ENCODE data around the gene SYNDIG1. TPM values are rescaled to one million over a fixed set of nuclear protein-coding genes. Genes with fewer than 3 reads are reported as not detected.
A peak's percentile ranks its signal among the peaks of the same experiment; 100 is the strongest.

The SYNDIG1 gene
- total and polyA plus RNA-seq, 2 of the 4 experiments (the other 2 are of a cell fraction): not detected

- no peaks in the 10 kb centered on the region for H3K9me3 ChIP-seq (ENCODE audit: control insufficient read depth, insufficient read depth, low read length)
- H3K27me3 ChIP-seq (ENCODE audit: control insufficient read depth, insufficient read depth, low read length): no peaks in the 10 kb centered on the region
- H3K23ac ChIP-seq (ENCODE audit: low read depth, low read length): no peak overlapping the region
- no TSS peak for BruUV-seq (replicated peaks)
- H2BK15ac ChIP-seq (ENCODE audit: low read depth, low read length): no peak overlapping the region
- H3K18ac ChIP-seq (ENCODE audit: low read depth, low read length): no peak overlapping the region
- no peak overlapping the region for H2AFZ ChIP-seq (replicated peaks; ENCODE audit: low read length, poor library complexity)
- no peak overlapping the region for H3K14ac ChIP-seq (replicated peaks; ENCODE audit: low read depth, low read length)
- in situ Hi-C loops (cut with MboI; ENCODE audit: low sequenced_read_pairs) (no loop called here), intact Hi-C loops (cut with micrococcal nuclease) (no loop called here), dilution Hi-C loops (cut with HindIII; ENCODE audit: low sequenced_read_pairs, unreplicated experiment) (no loop called here)
- H3K4me2 ChIP-seq (ENCODE audit: low read depth, low read length): no peak overlapping the region
- no peaks in the 10 kb centered on the region for H3K4me1 ChIP-seq (ENCODE audit: control insufficient read depth, insufficient read depth, low read length)
- DNase-seq (peak; percentile 33), ATAC-seq (ENCODE audit: low read depth) (no peak)
- H4K20me1 ChIP-seq (ENCODE audit: insufficient read depth, low read length): no peaks in the 10 kb centered on the region
- H4K91ac ChIP-seq (ENCODE audit: insufficient read depth, low read depth, low read length): no peak overlapping the region
- H3K9me1 ChIP-seq (ENCODE audit: insufficient read depth, low read length): peaks cover 3% of the 10 kb centered on the region; the same call in 1 of the 2 replicates
- TF ChIP-seq RCOR1 (IDR thresholded peaks at IDR 0.05; ENCODE audit: insufficient replicate concordance, low read length) (no peak), NFE2L2 (IDR thresholded peaks at IDR 0.05; ENCODE audit: low read depth, low read length) (no peak), MAFK (IDR thresholded peaks at IDR 0.05; ENCODE audit: low read depth, low read length) (no peak), RAD21 (IDR thresholded peaks at IDR 0.05; ENCODE audit: low read length) (no peak), RFX5 (IDR thresholded peaks at IDR 0.05; ENCODE audit: low read depth, low read length) (no peak), ELK1 (IDR thresholded peaks at IDR 0.05; ENCODE audit: borderline replicate concordance, low read depth, low read length) (no peak), CEBPB (IDR thresholded peaks at IDR 0.05; ENCODE audit: low read depth, low read length) (no peak), MXI1 (IDR thresholded peaks at IDR 0.05; ENCODE audit: borderline replicate concordance, low read depth, low read length) (no peak)
- no peak overlapping the region for H2BK20ac ChIP-seq (ENCODE audit: low read depth, low read length)
- no CpG with 5 or more reads among the region's 2 CpGs for WGBS, 2 experiments (ENCODE audit: extremely low coverage in 2 of 2, insufficient read length in 1 of 2)
- H2BK5ac ChIP-seq (ENCODE audit: low read depth, low read length, poor library complexity, severe bottlenecking): no peak overlapping the region
- no peak overlapping the region for H4K5ac ChIP-seq (ENCODE audit: low read depth, low read length)
- no peak overlapping the region for H2AK5ac ChIP-seq (ENCODE audit: low read depth, low read length)
- no peak overlapping the region for H2BK120ac ChIP-seq (ENCODE audit: low read depth, low read length)
- no peaks in the 10 kb centered on the region for H3K79me1 ChIP-seq (ENCODE audit: low read depth in 1 of 2, low read length in 2 of 2)
- no peak overlapping the region for H3K4me3 ChIP-seq (ENCODE audit: insufficient read depth, low read depth, low read length)
- H2AK9ac ChIP-seq (replicated peaks; ENCODE audit: low read depth, low read length, poor library complexity): no peak overlapping the region
- no peak overlapping the region for H3K56ac ChIP-seq (ENCODE audit: extremely low read depth, insufficient read depth, low read length)
- H3K4ac ChIP-seq (ENCODE audit: low read depth, low read length): no peak overlapping the region
- H4K8ac ChIP-seq (ENCODE audit: low read depth in 2 of 2, low read length in 2 of 2): no peak overlapping the region
- no peaks in the 10 kb centered on the region for H3K36me3 ChIP-seq (ENCODE audit: control insufficient read depth, insufficient read depth, low read length)
- H3K27ac ChIP-seq (ENCODE audit: insufficient read depth, low read length): no peak overlapping the region
- CTCF ChIA-PET: no interaction called here
- POLR2A ChIA-PET (ENCODE audit: unreplicated experiment): no interaction called here
- no peak overlapping the region for H3K9ac ChIP-seq (ENCODE audit: low read depth, low read length)
Measured at GRCh38 chr20:24497851-24498250, 28.4 kb downstream of the SYNDIG1 start.

Measured in IMR-90 (cell line).